Measurements from ENCODE around the gene PRR15.

The PRR15 gene

GRCh38 chr7:29611941-29612544, 48.4 kb downstream of the PRR15 start:
- no peak for DNase-seq

GRCh38 chr7:29612596-29612995, 49.0 kb downstream of the PRR15 start:
- DNase-seq: no peak

GRCh38 chr7:29613100-29613499, 49.5 kb downstream of the PRR15 start:
- no peak for DNase-seq

- DNase-seq: no peak
Observed at GRCh38 chr7:29614229-29614628, 50.6 kb downstream of the PRR15 start.

Measured in Kasumi-1 (cell line).